Measurements from ENCODE around the gene ATP2A1. TPM values are rescaled to one million over a fixed set of nuclear protein-coding genes. Genes with fewer than 3 reads are reported as not detected.
"Not testable (repeated sequence)": the region's sequence is repeated elsewhere in the genome, so short reads cannot be mapped to it uniquely, and the experiment has no call there.

ATP2A1 gene
- total RNA-seq, 2 experiments from 2014 or later = 2.8 to 3.4 TPM

DNA sequence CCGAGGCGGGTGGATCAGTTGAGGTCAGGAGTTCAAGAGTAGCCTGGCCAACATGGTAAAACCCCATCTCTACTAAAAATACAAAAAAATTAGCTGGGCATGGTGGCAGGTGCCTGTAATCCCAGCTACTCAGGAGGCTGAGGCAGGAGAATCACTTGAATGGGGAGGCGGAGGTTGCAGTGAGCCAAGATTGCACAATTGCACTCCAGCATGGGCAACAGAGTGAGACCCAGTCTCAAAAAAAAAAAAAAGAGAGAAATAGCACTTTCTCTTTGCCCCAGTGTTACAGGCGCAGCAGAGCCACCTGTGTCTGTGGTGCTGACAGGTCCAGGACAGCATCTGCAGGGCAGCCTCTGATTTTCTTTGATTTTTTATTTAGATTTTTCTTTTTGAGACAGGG, 3.3 kb downstream of the ATP2A1 start:
- CTCF ChIA-PET = interaction anchor here (1.6 kb wide), 1 partner anchor 35 kb away, joined by 4 read pairs; no protein-coding TSS in a partner anchor
- ATAC-seq; H3K4me3 Mint-ChIP-seq; POLR2A ChIA-PET; H3K27me3 Mint-ChIP-seq; H3K9me3 Mint-ChIP-seq (ENCODE audit: low read depth); H3K36me3 Mint-ChIP-seq (ENCODE audit: low read depth); DNase-seq; H3K27ac Mint-ChIP-seq; intact Hi-C loops (cut with DNase I, micrococcal nuclease): not testable (repeated sequence)
- H3K4me1 Mint-ChIP-seq = peaks cover 20% of the 10 kb centered on the region

DNA sequence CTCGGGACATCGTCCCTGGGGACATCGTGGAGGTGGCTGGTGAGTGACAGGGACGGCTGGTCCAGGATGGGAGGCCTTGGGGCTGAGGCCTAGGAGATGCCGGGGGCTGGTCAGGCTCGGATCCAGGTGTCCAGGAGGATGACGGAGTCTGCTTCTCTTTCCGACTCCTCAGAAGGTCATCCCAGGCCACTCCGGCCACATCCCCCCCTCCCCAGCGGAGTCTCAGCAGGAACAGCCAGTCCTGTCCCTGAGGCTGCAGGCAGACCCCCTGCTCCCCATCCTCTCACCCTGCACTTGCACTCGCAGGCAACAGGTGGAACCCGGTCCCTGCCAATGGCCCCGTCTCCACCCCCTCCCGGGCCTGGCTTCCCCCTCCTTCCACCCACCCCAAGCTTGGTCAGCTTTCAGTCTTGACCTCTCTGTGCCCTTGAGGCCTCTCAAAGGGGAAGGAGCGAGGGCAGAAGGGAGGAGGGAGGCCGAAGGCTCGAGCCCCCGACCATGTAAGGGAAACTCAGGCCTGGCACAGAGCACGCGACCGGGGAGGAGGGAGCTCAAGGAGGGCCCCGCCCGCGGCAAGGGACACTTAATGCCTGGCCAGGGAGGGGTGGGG, 4.4 kb downstream of the ATP2A1 start:
- CTCF ChIA-PET = no interaction called here
- H3K27me3 Mint-ChIP-seq = peaks cover 7% of the 10 kb centered on the region

DNA sequence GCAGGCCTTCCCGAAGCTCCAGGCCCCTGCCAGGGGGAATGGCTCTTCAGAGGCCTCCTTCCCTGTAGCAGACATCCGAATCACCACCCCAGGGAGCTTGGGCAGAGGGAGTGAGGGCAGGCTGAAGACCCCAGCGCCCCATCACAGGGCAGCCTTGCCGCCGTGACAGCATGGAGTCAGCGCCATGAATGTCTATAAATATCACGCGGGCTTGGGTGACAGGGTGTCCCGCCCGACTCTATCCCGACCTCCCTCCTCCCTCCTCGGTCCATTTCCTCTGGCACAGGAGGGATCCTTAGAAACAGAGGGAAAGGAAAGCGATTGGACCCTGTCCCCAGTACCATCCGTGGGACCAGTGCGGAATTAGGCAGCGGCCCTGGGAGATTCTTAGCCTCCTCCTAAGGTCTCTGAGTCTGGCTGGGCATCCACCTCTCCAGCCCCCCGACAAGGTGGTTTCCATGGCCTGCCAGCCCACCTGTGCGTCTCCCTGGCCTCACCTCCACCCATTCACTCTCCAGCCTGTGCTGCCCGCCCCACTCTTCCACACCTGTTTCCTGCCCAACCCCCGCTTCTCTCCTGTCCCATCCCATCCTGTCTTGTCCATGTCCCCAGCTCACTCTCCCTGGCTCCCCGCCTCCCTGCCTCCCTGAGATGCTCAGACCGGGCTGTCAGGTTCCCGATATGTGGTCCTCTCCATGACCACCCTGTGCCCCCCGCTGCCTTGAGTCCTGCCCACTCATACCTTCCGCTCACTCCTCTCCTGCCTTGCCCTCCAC, 5.1 kb downstream of the ATP2A1 start:
- Mint-ChIP-seq H3K4me1 (peaks cover 20% of the 10 kb centered on the region), H3K36me3 (ENCODE audit: low read depth) (peaks cover 2% of the 10 kb centered on the region), H3K4me3 (no peak overlapping the region), H3K9me3 (ENCODE audit: low read depth) (no peaks in the 10 kb centered on the region), H3K27me3 (peaks cover 7% of the 10 kb centered on the region), H3K27ac (no peak overlapping the region)
- ChIA-PET CTCF (no interaction called here), POLR2A (interaction anchor here (0.7 kb wide), 1 partner anchor 1145 kb away, joined by 3 read pairs; no protein-coding TSS in a partner anchor)
- intact Hi-C loops (cut with DNase I, micrococcal nuclease) = no loop called here
- no peak for ATAC-seq
- DNase-seq = no peak

More for the DNA sequence above, 4.4 kb downstream of the ATP2A1 start:
- Mint-ChIP-seq H3K9me3 (ENCODE audit: low read depth) (no peaks in the 10 kb centered on the region), H3K4me3 (no peak overlapping the region), H3K27ac (no peak overlapping the region), H3K4me1 (peaks cover 20% of the 10 kb centered on the region), H3K36me3 (ENCODE audit: low read depth) (peaks cover 2% of the 10 kb centered on the region)
- ATAC-seq (no peak), DNase-seq (no peak)
- POLR2A ChIA-PET = interaction anchor here (0.7 kb wide), 1 partner anchor 1146 kb away, joined by 3 read pairs; no protein-coding TSS in a partner anchor
- intact Hi-C loops (cut with DNase I, micrococcal nuclease) = no loop called here

DNA sequence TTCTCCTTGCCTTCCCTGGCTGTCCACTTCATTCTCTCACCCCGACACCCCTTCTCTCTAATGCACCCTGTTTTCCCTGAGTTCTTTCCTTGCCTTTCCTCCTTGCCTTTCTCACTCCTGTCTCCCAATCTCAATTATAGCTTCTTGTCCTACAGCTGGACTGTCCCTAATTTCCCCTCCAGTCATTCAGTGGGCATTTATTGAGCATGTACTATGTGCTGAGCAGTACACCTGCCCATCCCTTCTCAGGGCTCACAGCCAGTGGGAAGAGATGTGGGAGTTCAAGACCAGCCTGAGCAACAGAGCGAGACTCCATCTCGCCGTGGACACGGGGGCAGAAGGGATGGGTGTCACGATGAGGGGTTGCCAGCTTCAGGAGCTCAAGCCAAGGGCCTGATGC, 5.8 kb downstream of the ATP2A1 start:
- CTCF ChIA-PET = no interaction called here
- DNase-seq (no peak), ATAC-seq (no peak)
- Mint-ChIP-seq H3K36me3 (ENCODE audit: low read depth) (peaks cover 2% of the 10 kb centered on the region), H3K4me1 (peaks cover 15% of the 10 kb centered on the region), H3K9me3 (ENCODE audit: low read depth) (no peaks in the 10 kb centered on the region), H3K27ac (no peak overlapping the region), H3K4me3 (no peak overlapping the region), H3K27me3 (peaks cover 7% of the 10 kb centered on the region)
- POLR2A ChIA-PET = no interaction called here
- intact Hi-C loops (cut with DNase I, micrococcal nuclease) = no loop called here

DNA sequence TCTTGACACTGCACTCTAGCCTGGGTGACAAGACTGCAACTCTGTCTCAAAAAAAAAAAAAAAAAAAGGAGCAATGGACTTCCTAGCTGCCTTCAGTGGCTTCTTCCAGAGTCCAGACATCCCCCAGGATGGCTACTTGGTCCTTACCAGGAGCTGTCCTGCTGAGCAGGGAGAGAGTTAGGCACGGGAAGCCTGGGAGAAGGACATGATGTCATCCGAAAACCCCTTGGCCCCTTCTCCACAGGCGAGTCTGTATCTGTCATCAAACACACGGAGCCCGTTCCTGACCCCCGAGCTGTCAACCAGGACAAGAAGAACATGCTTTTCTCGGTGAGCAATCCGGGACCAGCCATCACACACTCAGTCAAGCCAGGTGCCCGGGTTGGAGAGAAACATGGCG, 8.7 kb downstream of the ATP2A1 start:
- ATAC-seq (no peak), DNase-seq (no peak)
- Mint-ChIP-seq H3K4me1 (no peaks in the 10 kb centered on the region), H3K27me3 (no peaks in the 10 kb centered on the region), H3K4me3 (no peak overlapping the region), H3K9me3 (ENCODE audit: low read depth) (no peaks in the 10 kb centered on the region), H3K36me3 (ENCODE audit: low read depth) (no peaks in the 10 kb centered on the region), H3K27ac (no peak overlapping the region)
- POLR2A ChIA-PET = no interaction called here
- intact Hi-C loops (cut with DNase I, micrococcal nuclease) = no loop called here
- CTCF ChIA-PET = interaction anchor here (0.6 kb wide), 1 partner anchor 46 kb away, joined by 3 read pairs; no protein-coding TSS in a partner anchor

DNA sequence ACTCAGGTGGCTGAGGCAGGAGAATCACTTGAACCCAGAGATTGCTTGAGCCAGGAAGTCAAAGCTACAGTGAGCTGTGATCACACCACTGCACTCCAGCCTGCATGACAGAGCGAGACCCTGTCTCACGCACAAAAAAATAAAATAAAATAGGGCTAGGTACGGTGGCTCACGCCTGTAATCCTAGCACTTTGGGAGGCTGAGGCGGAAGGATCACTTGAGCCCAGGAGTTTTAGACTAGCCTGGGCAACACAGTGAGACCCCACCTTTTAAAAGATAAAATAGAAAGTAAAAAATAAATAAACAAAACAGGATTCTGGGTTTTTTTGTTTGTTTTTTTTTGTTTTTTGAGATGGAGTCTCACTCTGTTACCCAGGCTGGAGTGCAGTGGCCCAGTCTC, 12.1 kb downstream of the ATP2A1 start:
- CTCF ChIA-PET = interaction anchor here (0.6 to 0.7 kb wide), 3 partner anchors 10 to 139 kb away, joined by 3 read pairs; no protein-coding TSS in a partner anchor
- DNase-seq; POLR2A ChIA-PET; H3K27me3 Mint-ChIP-seq; H3K36me3 Mint-ChIP-seq (ENCODE audit: low read depth); ATAC-seq; H3K4me3 Mint-ChIP-seq; H3K9me3 Mint-ChIP-seq (ENCODE audit: low read depth); H3K4me1 Mint-ChIP-seq; intact Hi-C loops (cut with DNase I, micrococcal nuclease); H3K27ac Mint-ChIP-seq: not testable (repeated sequence)

DNA sequence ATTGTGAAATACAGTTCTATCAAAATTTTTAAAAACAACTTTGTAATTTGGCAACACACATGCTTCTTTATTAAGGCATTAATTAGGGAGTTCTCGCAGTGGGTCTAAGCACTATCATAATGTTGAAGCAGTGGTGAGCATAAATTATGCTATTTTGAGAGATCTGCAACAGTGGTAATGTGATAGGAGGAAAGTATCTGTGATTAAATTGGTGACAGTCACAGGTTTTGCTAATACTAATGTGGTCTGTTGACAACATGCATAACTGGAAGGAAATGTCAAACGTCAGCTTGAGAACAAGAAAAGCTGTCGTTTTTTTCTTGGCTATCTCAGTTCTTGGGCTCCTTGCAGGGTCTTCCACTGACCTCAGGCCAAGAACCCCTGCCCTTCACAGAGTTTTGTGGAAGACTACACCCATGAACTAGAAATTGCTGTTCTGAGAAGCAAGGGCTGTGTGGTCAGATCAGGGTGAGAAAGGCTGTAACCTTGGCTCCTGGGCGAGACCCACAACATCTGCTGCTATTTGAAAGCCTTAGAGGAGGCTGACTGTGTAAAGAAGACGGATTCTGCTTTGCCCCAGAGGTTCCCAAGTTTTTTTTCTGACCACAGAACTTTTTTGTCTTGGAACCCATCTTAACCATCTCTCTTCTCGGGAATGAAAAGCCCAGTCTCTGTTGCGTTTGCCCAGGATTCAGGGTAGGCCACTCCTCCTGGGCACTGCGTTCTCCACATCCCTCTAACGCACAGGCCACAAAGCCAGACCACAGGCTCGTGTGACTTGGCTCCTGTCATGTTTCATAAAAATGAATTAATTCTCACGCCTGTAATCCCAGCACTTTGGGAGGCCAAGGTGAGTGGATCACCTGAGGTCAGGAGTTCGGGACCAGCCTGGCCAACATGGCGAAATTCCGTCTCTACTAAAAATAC, 13.9 kb downstream of the ATP2A1 start:
- Mint-ChIP-seq H3K27ac (no peak overlapping the region), H3K4me3 (no peak overlapping the region), H3K36me3 (ENCODE audit: low read depth) (no peaks in the 10 kb centered on the region), H3K4me1 (no peaks in the 10 kb centered on the region), H3K9me3 (ENCODE audit: low read depth) (no peaks in the 10 kb centered on the region), H3K27me3 (no peaks in the 10 kb centered on the region)
- DNase-seq (no peak), ATAC-seq (no peak)
- POLR2A ChIA-PET = no interaction called here
- CTCF ChIA-PET = interaction anchor here (0.7 kb wide), 1 partner anchor 41 kb away, joined by 3 read pairs; no protein-coding TSS in a partner anchor
- intact Hi-C loops (cut with DNase I, micrococcal nuclease) = no loop called here

DNA sequence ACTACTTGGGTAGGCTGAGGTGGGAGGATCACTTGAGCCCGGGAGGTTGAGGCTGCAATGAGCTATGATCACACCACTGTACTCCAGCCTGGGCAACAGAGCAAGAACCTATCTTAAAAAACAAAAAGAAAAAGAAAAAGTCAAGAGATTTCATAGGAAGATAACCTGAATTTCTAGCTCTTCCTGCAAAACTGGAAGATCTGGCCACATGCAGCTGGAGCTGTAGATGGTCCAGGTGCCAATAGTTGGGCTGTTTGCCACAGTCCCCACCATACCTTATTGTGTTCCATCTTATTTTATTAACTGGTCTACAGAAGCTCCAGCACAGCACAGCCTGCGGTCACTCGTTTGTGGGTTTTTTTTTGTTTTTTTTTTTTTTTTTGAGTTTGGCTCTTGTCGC, 15.0 kb downstream of the ATP2A1 start:
- ATAC-seq (no peak), DNase-seq (no peak)
- ChIA-PET CTCF (interaction anchor here (0.7 kb wide), 1 partner anchor 37 kb away, joined by 3 read pairs; no protein-coding TSS in a partner anchor), POLR2A (no interaction called here)
- Mint-ChIP-seq H3K4me1 (no peaks in the 10 kb centered on the region), H3K27me3 (no peaks in the 10 kb centered on the region), H3K36me3 (ENCODE audit: low read depth) (no peaks in the 10 kb centered on the region), H3K27ac (no peak overlapping the region), H3K9me3 (ENCODE audit: low read depth) (no peaks in the 10 kb centered on the region), H3K4me3 (no peak overlapping the region)
- intact Hi-C loops (cut with DNase I, micrococcal nuclease) = no loop called here

DNA sequence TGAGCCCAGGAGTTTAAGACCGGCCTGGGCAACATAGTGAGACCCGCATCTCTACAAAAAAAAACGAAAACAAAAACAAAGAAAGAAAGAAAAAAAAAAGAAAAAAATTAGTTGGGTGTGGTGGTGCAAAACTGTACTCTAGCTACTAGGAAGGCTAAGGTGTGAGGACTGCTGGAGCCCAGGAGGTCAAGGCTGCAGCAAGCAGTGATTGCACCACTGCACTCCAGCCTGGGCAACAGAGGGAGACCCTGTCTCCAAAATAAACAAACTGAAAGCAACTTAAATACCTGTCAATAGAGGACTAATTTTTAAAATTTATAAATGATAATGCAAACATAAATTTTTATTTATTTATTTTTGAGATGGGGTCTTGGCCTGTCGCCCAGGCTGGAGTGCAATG, 17.3 kb downstream of the ATP2A1 start:
- ChIA-PET CTCF (interaction anchor here (0.8 kb wide), 1 partner anchor 50 kb away, joined by 6 read pairs; no protein-coding TSS in a partner anchor), POLR2A (no interaction called here)
- no peak for DNase-seq
- Mint-ChIP-seq H3K36me3 (ENCODE audit: low read depth) (no peaks in the 10 kb centered on the region), H3K4me1 (no peaks in the 10 kb centered on the region), H3K4me3 (no peak overlapping the region), H3K27me3 (no peaks in the 10 kb centered on the region), H3K9me3 (ENCODE audit: low read depth) (no peaks in the 10 kb centered on the region), H3K27ac (no peak overlapping the region)
- intact Hi-C loops (cut with DNase I, micrococcal nuclease) = no loop called here
- no peak for ATAC-seq

DNA sequence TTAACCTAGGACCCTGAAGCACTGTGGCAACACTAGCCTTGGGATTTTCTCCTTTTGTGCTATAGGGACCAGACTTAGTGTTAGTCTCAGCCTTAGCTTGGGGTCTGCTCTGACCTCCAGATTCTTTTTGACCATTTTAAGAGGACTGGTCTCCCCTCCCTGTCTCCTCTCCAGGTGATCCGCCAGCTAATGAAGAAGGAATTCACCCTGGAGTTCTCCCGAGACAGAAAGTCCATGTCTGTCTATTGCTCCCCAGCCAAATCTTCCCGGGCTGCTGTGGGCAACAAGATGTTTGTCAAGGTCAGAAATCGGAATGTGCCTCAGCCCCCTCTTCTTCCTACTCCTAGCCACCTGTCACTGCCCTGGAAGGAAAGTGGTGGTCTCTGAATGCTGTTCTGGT, 19.5 kb downstream of the ATP2A1 start:
- ChIA-PET POLR2A (no interaction called here), CTCF (interaction anchor here (1.3 kb wide), 1 partner anchor 8 kb away, joined by 3 read pairs; no protein-coding TSS in a partner anchor)
- Mint-ChIP-seq H3K27ac (no peak overlapping the region), H3K4me3 (no peak overlapping the region), H3K27me3 (no peaks in the 10 kb centered on the region), H3K36me3 (ENCODE audit: low read depth) (no peaks in the 10 kb centered on the region), H3K9me3 (ENCODE audit: low read depth) (no peaks in the 10 kb centered on the region), H3K4me1 (no peaks in the 10 kb centered on the region)
- intact Hi-C loops (cut with DNase I, micrococcal nuclease) = no loop called here
- ATAC-seq (no peak), DNase-seq (no peak)

DNA sequence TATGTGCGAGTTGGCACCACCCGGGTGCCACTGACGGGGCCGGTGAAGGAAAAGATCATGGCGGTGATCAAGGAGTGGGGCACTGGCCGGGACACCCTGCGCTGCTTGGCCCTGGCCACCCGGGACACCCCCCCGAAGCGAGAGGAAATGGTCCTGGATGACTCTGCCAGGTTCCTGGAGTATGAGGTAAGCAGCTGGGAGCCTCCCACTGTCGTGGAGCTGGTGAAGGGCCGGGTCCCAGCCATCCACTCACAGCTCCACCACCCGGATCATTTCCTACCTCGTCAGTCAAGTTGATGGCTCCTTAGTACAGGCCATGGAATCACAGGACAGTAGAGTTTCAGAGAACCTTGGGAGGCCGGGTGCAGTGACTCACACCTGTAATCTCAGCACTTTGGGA, 20.0 kb downstream of the ATP2A1 start:
- DNase-seq = no peak
- no peaks in the 10 kb centered on the region for H3K36me3 Mint-ChIP-seq (ENCODE audit: low read depth)
- intact Hi-C loops (cut with DNase I, micrococcal nuclease) = no loop called here
- CTCF ChIA-PET = interaction anchor here (1.3 kb wide), 1 partner anchor 9 kb away, joined by 3 read pairs; no protein-coding TSS in a partner anchor
- no peaks in the 10 kb centered on the region for H3K9me3 Mint-ChIP-seq (ENCODE audit: low read depth)
- H3K27ac Mint-ChIP-seq = no peak overlapping the region
- POLR2A ChIA-PET = interaction anchor here (0.7 kb wide), 1 partner anchor 22 kb away, joined by 4 read pairs; no protein-coding TSS in a partner anchor
- no peak overlapping the region for H3K4me3 Mint-ChIP-seq
- no peak for ATAC-seq
- no peaks in the 10 kb centered on the region for H3K27me3 Mint-ChIP-seq
- H3K4me1 Mint-ChIP-seq = no peaks in the 10 kb centered on the region
